Measurements from ENCODE around the gene PGBD5. TPM values are rescaled to one million over a fixed set of nuclear protein-coding genes. Genes with fewer than 3 reads are reported as not detected.

PGBD5 gene
- total RNA-seq, 3 donors from 2014 or later (not counting 1 experiment from before 2014, with no cell fraction given) = 0.02 to 0.90 TPM; not detected in 1

- no peaks in the 10 kb centered on the region for H3K36me3 ChIP-seq (ENCODE audit: control insufficient read depth, insufficient read depth, low read length)
- no peaks in the 10 kb centered on the region for H3K9me3 Mint-ChIP-seq
- H3K4me1 Mint-ChIP-seq = no peaks in the 10 kb centered on the region
- intact Hi-C loops (cut with micrococcal nuclease) = no loop called here
- no peak overlapping the region for H3K27ac ChIP-seq (ENCODE audit: low read length)
- TF ChIP-seq CTCF (IDR thresholded peaks at IDR 0.05) = no peak
- no peak overlapping the region for H3K4me3 Mint-ChIP-seq
- H3K27ac Mint-ChIP-seq = no peak overlapping the region
- DNase-seq = no peak
- H3K27me3 ChIP-seq (ENCODE audit: control insufficient read depth, insufficient read depth, low read length) = no peaks in the 10 kb centered on the region
- H3K4me3 ChIP-seq (ENCODE audit: low read length) = no peak overlapping the region
- no peak for ATAC-seq
- no peaks in the 10 kb centered on the region for H3K4me1 ChIP-seq (ENCODE audit: control insufficient read depth, insufficient read depth, low read length)
- no peaks in the 10 kb centered on the region for H3K9me3 ChIP-seq (ENCODE audit: control insufficient read depth, insufficient read depth, low read length)
- 82% methylated on average over 12 of the region's 12 CpGs for WGBS (ENCODE audit: insufficient coverage)
- no peaks in the 10 kb centered on the region for H3K36me3 Mint-ChIP-seq
- H3K27me3 Mint-ChIP-seq (ENCODE audit: low read depth in 2 of 2) = peaks cover 0 to 20% of the 10 kb centered on the region in 2 donors
These were observed 90.1 kb downstream of the PGBD5 start for GRCh38 chr1:230335861-230336522.

GRCh38 chr1:230334447-230334837, 91.7 kb downstream of the PGBD5 start:
- H3K36me3 Mint-ChIP-seq = no peaks in the 10 kb centered on the region
- Histone ChIP-seq H3K9me3 (ENCODE audit: control insufficient read depth, insufficient read depth, low read length) (no peaks in the 10 kb centered on the region), H3K27ac (ENCODE audit: low read length) (no peak overlapping the region), H3K4me1 (ENCODE audit: control insufficient read depth, insufficient read depth, low read length) (no peaks in the 10 kb centered on the region), H3K4me3 (ENCODE audit: low read length) (no peak overlapping the region), H3K27me3 (ENCODE audit: control insufficient read depth, insufficient read depth, low read length) (no peaks in the 10 kb centered on the region), H3K36me3 (ENCODE audit: control insufficient read depth, insufficient read depth, low read length) (no peaks in the 10 kb centered on the region)
- no peak for ATAC-seq
- H3K27ac Mint-ChIP-seq = no peak overlapping the region
- H3K4me1 Mint-ChIP-seq = no peaks in the 10 kb centered on the region
- DNase-seq = no peak
- no peak for TF ChIP-seq CTCF (IDR thresholded peaks at IDR 0.05)
- peaks cover 0 to 18% of the 10 kb centered on the region in 2 donors for H3K27me3 Mint-ChIP-seq (ENCODE audit: low read depth in 2 of 2)
- H3K4me3 Mint-ChIP-seq = no peak overlapping the region
- intact Hi-C loops (cut with micrococcal nuclease) = no loop called here
- WGBS (ENCODE audit: insufficient coverage) = 94% methylated on average over 3 of the region's 3 CpGs
- no peaks in the 10 kb centered on the region for H3K9me3 Mint-ChIP-seq

GRCh38 chr1:230333590-230334446, 92.3 kb downstream of the PGBD5 start:
- no peak overlapping the region for H3K27ac Mint-ChIP-seq
- no peaks in the 10 kb centered on the region for H3K4me1 Mint-ChIP-seq
- no peaks in the 10 kb centered on the region for H3K36me3 ChIP-seq (ENCODE audit: control insufficient read depth, insufficient read depth, low read length)
- ATAC-seq (no peak), DNase-seq (no peak)
- no peaks in the 10 kb centered on the region for H3K27me3 ChIP-seq (ENCODE audit: control insufficient read depth, insufficient read depth, low read length)
- intact Hi-C loops (cut with micrococcal nuclease) = no loop called here
- H3K4me1 ChIP-seq (ENCODE audit: control insufficient read depth, insufficient read depth, low read length) = no peaks in the 10 kb centered on the region
- H3K9me3 ChIP-seq (ENCODE audit: control insufficient read depth, insufficient read depth, low read length) = no peaks in the 10 kb centered on the region
- no peak overlapping the region for H3K4me3 Mint-ChIP-seq
- no peak for TF ChIP-seq CTCF (IDR thresholded peaks at IDR 0.05)
- no peaks in the 10 kb centered on the region for H3K9me3 Mint-ChIP-seq
- H3K36me3 Mint-ChIP-seq = no peaks in the 10 kb centered on the region
- H3K4me3 ChIP-seq (ENCODE audit: low read length) = no peak overlapping the region
- H3K27me3 Mint-ChIP-seq (ENCODE audit: low read depth in 2 of 2) = peaks cover 0 to 17% of the 10 kb centered on the region in 2 donors
- whole genome bisulfite sequencing (ENCODE audit: insufficient coverage) = 95% methylated on average over 18 of the region's 20 CpGs
- H3K27ac ChIP-seq (ENCODE audit: low read length) = no peak overlapping the region
